Astrocyte of the spinal cord (primary cell): ENCODE measurements around the gene SLC12A9.

Source experiments
- DNase-seq: peaks from one replicate; pipeline ENCODE4 v3.0.0; 2011; ENCODE audit warnings: low read depth, low spot score
- H3K4me3 ChIP-seq: 2 replicates; pipeline ENCODE4 v1.5.1; 2011; ENCODE audit warnings: low read depth, mild to moderate bottlenecking, low read length, moderate library complexity
- CTCF ChIP-seq: IDR thresholded peaks from 2 replicates; pipeline ENCODE4 v1.5.1; 2012; ENCODE audit warnings: low read depth, mild to moderate bottlenecking, low read length, inconsistent platforms
- in situ Hi-C: cut with HindIII; loops from 2 replicates; pipeline ENCODE4 v1.10.0; 2017; ENCODE audit warnings: low sequenced_read_pairs

SLC12A9 gene

GRCh38 chr7:100819586-100819985 lies 32.9 kb upstream of the SLC12A9 start:
- DNase-seq: no peak
- no peak overlapping the region for H3K4me3 ChIP-seq
- in situ Hi-C loops: no loop called here
- TF ChIP-seq CTCF: no peak

GRCh38 chr7:100822236-100823139 lies 30.0 kb upstream of the SLC12A9 start:
- in situ Hi-C loops: no loop called here
- DNase-seq: no peak

GRCh38 chr7:100823140-100823525 lies 29.4 kb upstream of the SLC12A9 start:
- in situ Hi-C loops: no loop called here
- no peak for DNase-seq

More at GRCh38 chr7:100822236-100823139, 30.0 kb upstream of the SLC12A9 start:
- no peak overlapping the region for H3K4me3 ChIP-seq
- TF ChIP-seq CTCF: no peak

GRCh38 chr7:100823534-100823933 lies 29.0 kb upstream of the SLC12A9 start:
- no peak overlapping the region for H3K4me3 ChIP-seq
- in situ Hi-C loops: no loop called here
- DNase-seq: no peak
- no peak for TF ChIP-seq CTCF

More at GRCh38 chr7:100823140-100823525, 29.4 kb upstream of the SLC12A9 start:
- no peak for TF ChIP-seq CTCF
- H3K4me3 ChIP-seq: no peak overlapping the region

GRCh38 chr7:100824499-100825214 lies 27.9 kb upstream of the SLC12A9 start:
- no peak for TF ChIP-seq CTCF
- in situ Hi-C loops: no loop called here
- no peak for DNase-seq
- H3K4me3 ChIP-seq: peak overlapping the region; percentile 78

- in situ Hi-C loops: no loop called here
- TF ChIP-seq CTCF: no peak
- H3K4me3 ChIP-seq: peak overlapping the region; percentile 78
- no peak for DNase-seq
Measured at GRCh38 chr7:100825215-100825671, 27.3 kb upstream of the SLC12A9 start.
